HG03064 (cell line): ENCODE results near the gene RHBDL1.

Experiments used
- ATAC-seq: cut with Tn5 transposase; IDR thresholded peaks from one replicate; pipeline ENCODE4 v1.9.1; 2021; ENCODE audit warnings: low read depth; ENCODE audit not compliant: unreplicated experiment

RHBDL1 gene

GRCh38 chr16:716768-717325 is 41.4 kb downstream of the RHBDL1 start:
- no peak for ATAC-seq

DNA sequence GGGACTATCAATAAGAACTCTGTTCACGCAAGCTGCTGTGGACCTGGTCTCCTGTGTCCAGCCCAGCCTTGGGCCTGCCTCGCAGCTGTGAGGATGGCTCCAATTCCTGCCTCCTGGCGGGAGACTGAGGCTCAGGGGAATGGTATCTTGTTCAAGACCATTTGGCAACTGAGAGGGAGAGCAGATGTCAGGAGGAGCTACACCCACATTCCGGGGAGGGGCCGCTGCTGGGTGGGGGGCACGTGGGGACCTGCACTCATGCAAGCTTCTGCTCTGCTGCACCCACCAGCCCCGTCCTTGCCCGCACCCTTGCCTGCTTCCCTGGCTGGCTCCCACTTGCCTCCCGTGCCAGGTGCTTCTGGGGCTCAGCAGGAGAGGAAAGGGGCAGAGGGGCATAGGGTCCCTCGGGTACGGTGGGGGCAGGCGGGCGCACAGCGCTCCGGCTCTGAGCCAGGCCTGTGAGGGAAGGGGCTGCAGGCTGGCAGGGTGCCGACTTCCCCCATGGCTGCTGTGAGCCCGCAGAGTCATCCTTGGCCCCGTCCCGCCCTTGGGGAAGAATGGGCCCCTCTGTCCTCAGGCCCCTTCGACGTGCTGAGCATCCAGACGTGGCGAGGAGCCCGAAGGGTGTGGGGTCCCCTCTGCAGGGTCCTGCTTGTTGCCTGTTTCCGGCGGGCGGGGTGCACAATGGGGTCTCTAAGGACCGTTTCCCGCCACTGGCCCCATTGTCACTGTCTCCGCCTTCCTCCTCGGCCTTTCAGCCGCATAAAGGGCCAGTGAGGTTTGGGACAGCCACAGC is 42.2 kb downstream of the RHBDL1 start:
- ATAC-seq, result no peak

DNA sequence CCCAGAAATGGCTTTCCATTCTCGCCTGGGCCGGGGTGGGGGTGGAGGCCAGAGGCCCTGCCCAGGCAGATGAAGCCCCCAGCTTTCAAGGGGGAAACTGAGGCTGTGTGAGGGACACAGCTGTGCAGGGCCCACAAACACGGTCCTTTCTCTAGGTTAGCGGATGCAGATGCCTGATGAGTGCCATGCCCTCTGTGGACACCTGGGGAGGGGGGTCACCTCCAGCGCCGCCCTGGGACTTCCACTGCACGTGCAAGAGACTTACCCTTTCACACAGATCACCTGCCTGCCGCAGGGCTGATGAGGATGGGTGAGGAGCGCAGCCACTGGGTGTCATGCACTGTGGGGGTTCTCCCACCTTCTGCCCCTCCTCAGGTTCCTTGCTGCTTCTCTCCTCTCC is 42.9 kb downstream of the RHBDL1 start:
- ATAC-seq, result no peak

DNA sequence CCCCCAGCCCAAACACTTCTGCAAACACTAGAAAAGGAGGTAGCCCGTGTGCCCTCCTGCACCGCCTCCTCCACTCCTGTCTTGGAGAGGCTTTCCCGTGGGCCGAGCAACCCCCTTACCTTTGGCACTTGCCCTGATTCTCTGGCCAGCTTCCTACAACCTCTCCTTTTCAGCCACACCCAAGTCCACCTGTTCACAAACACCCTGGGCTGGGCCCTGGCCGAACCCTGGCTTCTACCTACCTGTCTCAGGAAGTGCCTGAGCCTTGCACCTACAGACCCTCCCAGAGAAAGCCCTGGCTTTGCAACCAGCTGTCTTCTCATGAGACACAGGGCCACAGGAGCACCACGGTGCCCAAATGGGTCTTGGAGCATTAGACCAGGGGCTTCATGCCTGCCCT is 43.5 kb downstream of the RHBDL1 start:
- ATAC-seq, result no peak

GRCh38 chr16:719815-720446 is 44.5 kb downstream of the RHBDL1 start:
- no peak for ATAC-seq

DNA sequence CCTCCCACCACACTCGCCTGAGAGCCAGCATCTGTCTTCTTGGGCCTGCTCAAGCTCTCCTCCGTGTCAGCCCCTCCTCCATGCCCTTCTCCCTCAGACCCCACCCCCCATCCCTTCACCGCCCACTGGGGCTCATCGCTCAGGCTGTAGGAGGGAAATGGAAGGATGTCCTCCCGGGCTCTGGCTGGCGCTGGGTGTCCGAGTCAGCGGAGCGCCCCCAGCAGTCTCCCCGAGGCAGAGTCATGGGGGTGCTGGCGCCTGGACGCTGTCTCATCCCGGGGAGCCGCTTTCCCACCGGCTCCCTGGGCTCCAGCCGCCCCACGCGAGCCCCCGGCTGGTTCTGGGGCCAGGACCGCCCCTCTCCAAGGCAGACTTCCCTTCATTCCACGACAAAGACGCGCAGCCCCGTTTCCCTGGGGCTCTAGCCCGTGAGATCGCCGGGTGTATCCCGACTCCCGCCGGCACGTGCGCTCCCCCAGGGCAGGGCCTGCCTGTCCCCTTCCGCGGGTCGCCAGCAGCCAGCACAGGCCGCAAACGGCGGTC is 45.0 kb downstream of the RHBDL1 start:
- ATAC-seq, result no peak

DNA sequence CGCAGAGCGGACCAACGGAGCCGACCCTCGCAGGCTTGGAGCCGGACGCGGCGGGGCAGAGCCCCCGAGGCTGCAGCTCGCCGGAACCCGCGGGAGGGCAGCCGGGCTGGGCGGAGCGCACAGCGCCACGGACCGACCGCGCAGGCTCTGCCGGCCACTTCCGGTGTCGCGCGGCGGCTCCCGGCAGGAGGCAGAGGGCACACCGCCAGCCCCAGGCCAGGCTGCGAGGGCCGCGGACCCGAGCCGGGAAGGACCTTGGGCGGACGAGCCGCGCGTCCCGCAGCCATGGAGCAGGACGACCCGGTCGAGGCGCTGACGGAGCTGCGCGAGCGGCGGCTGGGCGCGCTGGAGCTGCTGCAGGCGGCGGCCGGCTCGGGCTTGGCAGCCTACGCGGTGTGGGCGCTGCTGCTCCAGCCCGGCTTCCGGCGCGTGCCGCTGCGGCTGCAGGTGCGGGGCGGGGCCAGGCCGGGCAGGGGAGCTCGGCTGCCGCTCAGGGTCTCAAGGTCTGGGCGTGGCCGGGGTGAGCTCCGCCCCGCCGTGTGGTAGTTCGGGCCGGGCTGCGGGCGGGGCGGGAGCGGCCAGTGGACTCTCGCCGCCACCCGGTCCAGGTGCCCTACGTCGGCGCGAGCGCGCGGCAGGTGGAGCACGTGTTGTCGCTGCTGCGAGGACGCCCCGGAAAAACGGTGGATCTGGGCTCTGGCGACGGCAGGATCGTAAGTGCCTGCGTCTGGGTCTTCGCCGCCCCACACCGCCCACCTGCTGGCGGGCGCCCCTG is 45.7 kb downstream of the RHBDL1 start, which contains the start of gene ANTKMT:
ANTKMT (plus strand) TSS at position 157 of the 775 bp plus-strand sequence; CDS start at position 286, 129 bp downstream.
- peak; percentile 51 for ATAC-seq

- ATAC-seq, result peak; percentile 6
Observed at GRCh38 chr16:721765-722540, 46.5 kb downstream of the RHBDL1 start.

GRCh38 chr16:722835-723633 is 47.6 kb downstream of the RHBDL1 start:
- no peak for ATAC-seq

GRCh38 chr16:723695-724094 is 48.2 kb downstream of the RHBDL1 start:
- no peak for ATAC-seq

DNA sequence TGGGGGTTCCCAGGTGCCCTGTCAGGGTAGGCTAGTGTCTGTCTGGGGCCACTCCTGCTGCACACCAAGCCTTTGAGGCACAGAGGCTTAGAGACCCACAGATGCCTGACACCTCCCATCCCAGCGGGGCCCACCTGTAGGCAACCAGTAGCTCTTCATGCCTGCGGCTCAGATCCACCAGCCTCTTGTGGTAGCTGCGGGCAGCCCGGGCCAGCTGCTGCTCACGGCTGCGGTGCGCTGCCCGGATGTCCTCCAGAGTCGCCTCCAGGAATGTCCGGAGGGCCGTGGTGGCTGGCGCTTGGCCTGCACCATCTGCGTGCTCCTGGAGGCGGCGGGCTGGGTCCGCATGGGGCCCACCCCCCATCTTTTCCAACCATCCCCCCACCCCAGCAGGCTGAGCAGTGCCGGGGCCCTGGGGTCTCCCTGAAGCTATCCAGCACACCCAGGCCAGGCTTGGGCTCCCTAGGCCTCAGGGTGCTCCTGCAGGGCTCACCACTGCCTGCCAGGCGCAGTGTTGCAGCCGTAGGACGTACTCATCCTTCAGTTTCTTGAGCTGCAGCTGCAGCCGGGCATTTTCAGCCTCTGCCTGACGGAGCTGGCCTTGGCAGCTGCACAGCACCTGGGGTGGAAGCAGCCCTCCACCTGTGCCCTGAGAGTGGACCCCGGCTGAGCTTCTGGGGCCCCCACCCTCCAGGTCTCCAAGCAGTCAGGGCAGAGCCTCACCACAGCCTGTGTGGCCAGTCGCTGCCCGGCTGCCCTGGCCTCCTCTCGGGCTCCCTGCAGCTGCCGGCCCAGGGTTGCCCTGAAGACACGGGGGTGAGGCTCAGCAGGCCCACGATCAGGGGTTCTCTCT is 48.9 kb downstream of the RHBDL1 start:
- ATAC-seq, result no peak

- no peak for ATAC-seq
Observed at GRCh38 chr16:725041-725376, 49.5 kb downstream of the RHBDL1 start.

DNA sequence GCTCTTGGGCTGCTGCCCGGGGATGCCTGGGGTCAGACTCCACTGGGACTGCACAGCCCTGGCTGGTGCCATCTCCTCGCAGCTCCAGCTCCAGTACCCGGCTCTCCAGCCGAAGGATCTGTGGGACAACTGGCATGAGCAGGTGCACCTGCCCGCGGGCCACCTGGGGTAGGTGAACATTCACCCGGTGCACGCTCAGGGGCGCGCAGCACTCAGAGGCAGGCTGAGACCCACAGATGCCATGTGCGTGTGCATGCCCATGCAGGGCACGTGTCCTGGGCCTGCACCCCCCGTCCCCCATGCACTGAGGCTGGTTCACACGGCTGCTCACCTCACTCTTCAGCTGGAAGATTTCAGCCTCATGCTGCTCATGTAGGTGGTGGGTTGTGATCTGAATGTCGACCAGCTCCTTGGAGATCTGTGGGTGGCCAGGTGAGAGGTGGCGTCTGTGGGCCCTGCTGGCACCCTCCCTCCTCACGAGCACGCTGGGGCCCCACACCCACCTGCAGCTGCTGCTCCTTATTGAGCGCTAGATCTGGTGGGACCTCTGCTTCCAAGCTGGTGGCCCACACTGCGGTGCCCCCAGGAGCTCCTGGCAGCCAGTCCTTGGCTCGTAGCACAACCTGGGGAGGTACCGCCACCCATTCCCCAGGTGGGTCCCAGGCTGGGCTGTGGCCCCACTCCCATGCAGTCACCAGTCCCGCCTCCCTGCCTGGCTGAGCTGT is 50.2 kb downstream of the RHBDL1 start:
- no peak for ATAC-seq

DNA sequence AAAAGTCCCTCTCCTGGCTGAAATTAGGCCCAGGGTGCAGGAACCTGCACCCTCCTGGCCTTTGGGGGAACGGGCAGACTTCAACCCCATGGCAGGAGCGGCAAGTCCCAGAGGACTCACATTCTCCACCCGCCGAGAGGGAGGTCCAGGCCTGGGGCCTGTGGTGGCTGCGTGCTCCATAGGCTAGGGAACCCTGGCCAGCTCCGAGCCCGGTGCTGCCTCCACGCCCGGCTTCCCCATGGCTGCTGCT is 50.6 kb downstream of the RHBDL1 start:
- ATAC-seq, result no peak

DNA sequence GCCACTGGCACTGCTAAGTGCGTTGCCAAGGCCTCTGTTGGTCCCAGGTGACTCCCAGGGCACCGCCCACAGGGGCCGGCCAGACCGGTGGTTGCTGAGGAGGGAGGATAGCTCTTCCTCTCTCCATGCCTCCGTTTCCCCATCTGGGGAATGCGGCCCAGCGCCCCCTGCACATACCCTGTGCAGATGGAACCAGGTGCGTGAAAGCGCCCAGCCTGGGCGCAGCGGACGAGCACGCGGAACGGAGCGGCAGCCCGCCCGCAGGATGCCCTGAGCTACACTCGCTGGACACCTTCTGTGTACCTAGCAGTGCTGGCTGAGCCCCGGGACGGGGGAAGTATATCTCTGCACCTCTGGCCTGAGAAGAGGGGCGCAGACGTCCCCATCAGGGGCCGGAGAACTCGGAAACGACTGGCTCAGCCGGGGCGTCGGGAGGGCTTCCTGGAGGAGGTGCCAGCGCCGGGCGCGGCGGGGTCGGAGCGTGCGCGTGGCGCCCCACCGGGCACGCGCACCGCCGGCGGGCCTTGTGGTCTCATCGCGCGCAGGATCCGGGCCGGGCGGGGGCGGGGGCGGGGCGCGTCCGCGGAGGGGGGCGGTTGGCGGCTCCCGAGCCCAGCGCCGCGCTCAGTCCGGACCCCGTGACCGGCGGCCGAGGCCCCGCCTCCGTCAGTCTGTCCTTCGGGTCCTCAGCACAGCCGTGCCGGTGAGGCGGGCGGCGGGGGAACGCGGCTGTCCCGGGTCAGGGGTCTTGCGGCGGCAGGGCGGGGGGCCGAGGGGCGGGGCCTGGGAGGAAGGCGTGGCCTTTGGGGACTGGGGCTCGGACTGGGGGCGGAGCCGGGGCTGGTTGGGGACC is 51.2 kb downstream of the RHBDL1 start, which contains the start of the genes CCDC78 and HAGHL:
CCDC78 (minus strand) TSS at position 6 of the 853 bp plus-strand sequence. CDS start 76 bp downstream, outside the sequence.
HAGHL (plus strand) TSS at position 669 of the 853 bp plus-strand sequence. CDS start 404 bp downstream, outside the sequence.
- no peak for ATAC-seq

DNA sequence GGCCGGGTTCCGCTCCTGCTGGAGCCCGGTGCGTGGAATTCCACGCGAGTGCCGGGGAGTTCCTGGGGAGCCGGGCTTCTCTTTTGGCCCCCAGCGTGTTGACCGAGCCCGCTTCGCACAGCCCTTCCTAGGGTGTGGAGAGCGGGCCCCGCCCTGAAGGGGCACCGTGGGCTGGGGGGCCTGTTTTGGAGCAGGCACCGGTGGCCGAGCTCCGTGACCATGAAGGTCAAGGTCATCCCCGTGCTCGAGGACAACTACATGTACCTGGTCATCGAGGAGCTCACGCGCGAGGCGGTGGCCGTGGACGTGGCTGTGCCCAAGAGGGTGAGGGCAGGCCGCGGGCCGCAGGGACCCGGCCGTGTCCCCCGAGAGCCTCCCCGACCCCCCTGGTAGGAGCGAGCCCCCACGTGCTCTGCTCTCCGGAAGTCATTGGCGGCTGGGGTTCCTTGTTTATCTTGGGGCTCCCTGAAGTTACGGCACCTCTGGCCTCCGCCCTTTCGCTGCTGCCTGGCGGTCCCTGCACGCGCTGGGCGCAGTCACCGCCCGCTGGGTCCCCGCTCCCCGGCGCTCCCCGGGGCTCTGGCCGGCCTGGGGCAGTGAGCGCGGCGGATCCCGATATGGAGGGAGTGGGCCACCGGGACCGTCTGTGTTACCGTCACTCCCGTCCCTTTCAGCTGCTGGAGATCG is 52.0 kb downstream of the RHBDL1 start:
- no peak for ATAC-seq
